Adrenal gland (tissue), 5 donors: ENCODE results near the gene HOXC11.

Experiments used
- POLR2A ChIP-seq, 2 donors: fragments of 450-650 bp; IDR thresholded peaks; one replicate each; pipeline ENCODE4 v1.6.1; 2017; ENCODE audit warnings: antibody characterized with exemption in 2 of 2, mild to moderate bottlenecking in 2 of 2, moderate library complexity in 1 of 2
- TF ChIP-seq, protein P1 (sequence below), 6 experiments: fragments of 450-650 bp in 4 of 6; fragments of 200-600 bp in 2 of 6; sonication (generic) in 1 of 6; IDR thresholded peaks; 1 replicate in 5 of 6; 2 replicates in 1 of 6; pipeline versions ENCODE4 v1.5.1 to v1.8.0; 2016 to 2021; ENCODE audit warnings: antibody characterized with exemption in 6 of 6, mild to moderate bottlenecking in 2 of 6, moderate library complexity in 1 of 6
- donor health status: DM: no; HTN: no; CAD: no.

GRCh38 chr12:53973236-53974042, 513 bp downstream of the HOXC11 start:
- TF ChIP-seq POLR2A (IDR thresholded peaks at IDR 0.05) = no peak
- TF ChIP-seq, protein P1, sequence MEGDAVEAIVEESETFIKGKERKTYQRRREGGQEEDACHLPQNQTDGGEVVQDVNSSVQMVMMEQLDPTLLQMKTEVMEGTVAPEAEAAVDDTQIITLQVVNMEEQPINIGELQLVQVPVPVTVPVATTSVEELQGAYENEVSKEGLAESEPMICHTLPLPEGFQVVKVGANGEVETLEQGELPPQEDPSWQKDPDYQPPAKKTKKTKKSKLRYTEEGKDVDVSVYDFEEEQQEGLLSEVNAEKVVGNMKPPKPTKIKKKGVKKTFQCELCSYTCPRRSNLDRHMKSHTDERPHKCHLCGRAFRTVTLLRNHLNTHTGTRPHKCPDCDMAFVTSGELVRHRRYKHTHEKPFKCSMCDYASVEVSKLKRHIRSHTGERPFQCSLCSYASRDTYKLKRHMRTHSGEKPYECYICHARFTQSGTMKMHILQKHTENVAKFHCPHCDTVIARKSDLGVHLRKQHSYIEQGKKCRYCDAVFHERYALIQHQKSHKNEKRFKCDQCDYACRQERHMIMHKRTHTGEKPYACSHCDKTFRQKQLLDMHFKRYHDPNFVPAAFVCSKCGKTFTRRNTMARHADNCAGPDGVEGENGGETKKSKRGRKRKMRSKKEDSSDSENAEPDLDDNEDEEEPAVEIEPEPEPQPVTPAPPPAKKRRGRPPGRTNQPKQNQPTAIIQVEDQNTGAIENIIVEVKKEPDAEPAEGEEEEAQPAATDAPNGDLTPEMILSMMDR (IDR thresholded peaks at IDR 0.05) = no peak
